Fibroblast of lung (primary cell): Measurements from ENCODE around the gene MACROH2A2.

Experiments used
- EZH2 ChIP-seq: IDR thresholded peaks from 2 replicates; pipeline ENCODE4 v1.5.1; 2012; ENCODE audit warnings: low read length, control low read depth, mild to moderate bottlenecking; ENCODE audit errors: missing control alignments
- TF ChIP-seq, protein P1 (sequence below), 2 donors: IDR thresholded peaks in 1 of 2; conservative IDR thresholded peaks in 1 of 2; 1 replicate in 1 of 2; 2 replicates in 1 of 2; pipeline ENCODE4 v1.5.1; 2011 to 2012; ENCODE audit warnings: low read length in 2 of 2, control low read depth in 1 of 2, inconsistent platforms in 1 of 2, low read depth in 1 of 2, mild to moderate bottlenecking in 1 of 2

DNA sequence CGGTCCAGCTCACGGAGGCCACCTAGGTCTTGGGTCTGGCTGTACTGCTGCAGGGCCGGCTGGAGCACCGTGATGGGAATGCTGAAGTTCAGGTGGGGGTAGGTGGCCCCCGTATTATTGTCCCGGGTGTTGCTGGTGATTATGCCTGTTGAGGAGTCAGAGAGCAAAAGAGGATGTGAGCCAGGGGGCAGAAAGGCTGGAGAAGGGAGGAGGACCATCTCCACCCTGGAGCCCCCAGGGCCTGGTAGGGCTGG is 87.3 kb downstream of the MACROH2A2 start:
- TF ChIP-seq, protein P1, sequence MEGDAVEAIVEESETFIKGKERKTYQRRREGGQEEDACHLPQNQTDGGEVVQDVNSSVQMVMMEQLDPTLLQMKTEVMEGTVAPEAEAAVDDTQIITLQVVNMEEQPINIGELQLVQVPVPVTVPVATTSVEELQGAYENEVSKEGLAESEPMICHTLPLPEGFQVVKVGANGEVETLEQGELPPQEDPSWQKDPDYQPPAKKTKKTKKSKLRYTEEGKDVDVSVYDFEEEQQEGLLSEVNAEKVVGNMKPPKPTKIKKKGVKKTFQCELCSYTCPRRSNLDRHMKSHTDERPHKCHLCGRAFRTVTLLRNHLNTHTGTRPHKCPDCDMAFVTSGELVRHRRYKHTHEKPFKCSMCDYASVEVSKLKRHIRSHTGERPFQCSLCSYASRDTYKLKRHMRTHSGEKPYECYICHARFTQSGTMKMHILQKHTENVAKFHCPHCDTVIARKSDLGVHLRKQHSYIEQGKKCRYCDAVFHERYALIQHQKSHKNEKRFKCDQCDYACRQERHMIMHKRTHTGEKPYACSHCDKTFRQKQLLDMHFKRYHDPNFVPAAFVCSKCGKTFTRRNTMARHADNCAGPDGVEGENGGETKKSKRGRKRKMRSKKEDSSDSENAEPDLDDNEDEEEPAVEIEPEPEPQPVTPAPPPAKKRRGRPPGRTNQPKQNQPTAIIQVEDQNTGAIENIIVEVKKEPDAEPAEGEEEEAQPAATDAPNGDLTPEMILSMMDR (conservative IDR thresholded peaks at IDR 0.05 in 1 of 2, IDR thresholded peaks at IDR 0.05 in 1 of 2; ENCODE audit: low read depth in 1 of 2, low read length in 2 of 2) = no peak
- no peak for TF ChIP-seq EZH2
